Measurements from ENCODE around the gene S100A2.

- TF ChIP-seq POLR2A (IDR thresholded peaks at IDR 0.05) (no peak), CTCF (IDR thresholded peaks at IDR 0.05) (no peak)
Measured at GRCh38 chr1:153598309-153599172, 32.9 kb upstream of the S100A2 start.

Measured in esophagus squamous epithelium (tissue), 4 donors.